ENCODE data around the gene ENOX1.

GRCh38 chr13:43303033-43303729 lies 483.6 kb downstream of the ENOX1 start:
- TF ChIP-seq CTCF (IDR thresholded peaks at IDR 0.05; ENCODE audit: low read length) = peak; percentile 46
- no peak for TF ChIP-seq EZH2 (IDR thresholded peaks at IDR 0.05; ENCODE audit: borderline replicate concordance, low read length)

Data from OCI-LY1 (cell line).